Measurements from ENCODE around the gene MSTO1.

The MSTO1 gene

GRCh38 chr1:155650231-155650757 is 40.3 kb downstream of the MSTO1 start:
- no peaks in the 10 kb centered on the region for H3F3A ChIP-seq (ENCODE audit: insufficient read depth, low read length)
- no peak overlapping the region for H3K4me3 ChIP-seq (ENCODE audit: low read depth, low read length, poor library complexity, severe bottlenecking)
- H3K9me3 ChIP-seq (ENCODE audit: low read length): peaks cover 8% of the 10 kb centered on the region; the same call in 1 of the 2 replicates
- H3K79me2 ChIP-seq (ENCODE audit: insufficient read depth, low read length): no peaks in the 10 kb centered on the region
- no peak overlapping the region for H2AFZ ChIP-seq (ENCODE audit: low read length)
- TF ChIP-seq EZH2 (IDR thresholded peaks at IDR 0.05; ENCODE audit: borderline replicate concordance, low read length) (no peak), CTCF (IDR thresholded peaks at IDR 0.05; ENCODE audit: low read length) (no peak)
- H3K4me1 ChIP-seq (ENCODE audit: insufficient read depth, low read length, severe bottlenecking): peaks cover 13% of the 10 kb centered on the region
- H3K9ac ChIP-seq (ENCODE audit: low read length): no peak overlapping the region
- H3K36me3 ChIP-seq (ENCODE audit: insufficient read depth, low read length): no peaks in the 10 kb centered on the region; the same call in 1 of the 2 replicates
- no peaks in the 10 kb centered on the region for H4K20me1 ChIP-seq (ENCODE audit: insufficient read depth, low read length)
- no peak overlapping the region for H3K27ac ChIP-seq (ENCODE audit: low read depth, low read length, poor library complexity, severe bottlenecking)
- H3K27me3 ChIP-seq (ENCODE audit: insufficient read depth, low read length): no peaks in the 10 kb centered on the region; the same call in 1 of the 2 replicates
- no peaks in the 10 kb centered on the region for H3K9me2 ChIP-seq (ENCODE audit: low read depth, low read length)
- H3K4me2 ChIP-seq (ENCODE audit: low read length): no peak overlapping the region

- TF ChIP-seq EZH2 (IDR thresholded peaks at IDR 0.05; ENCODE audit: borderline replicate concordance, low read length): no peak
- TF ChIP-seq CTCF (IDR thresholded peaks at IDR 0.05; ENCODE audit: low read length): no peak
Measured at GRCh38 chr1:155651861-155652661, 42.0 kb downstream of the MSTO1 start.

GRCh38 chr1:155652951-155653350 is 42.9 kb downstream of the MSTO1 start:
- no peaks in the 10 kb centered on the region for H4K20me1 ChIP-seq (ENCODE audit: insufficient read depth, low read length)
- H3K27ac ChIP-seq (ENCODE audit: low read depth, low read length, poor library complexity, severe bottlenecking): no peak overlapping the region
- no peaks in the 10 kb centered on the region for H3F3A ChIP-seq (ENCODE audit: insufficient read depth, low read length)
- H3K36me3 ChIP-seq (ENCODE audit: insufficient read depth, low read length): peaks cover 9% of the 10 kb centered on the region
- peaks cover 8% of the 10 kb centered on the region; the same call in 1 of the 2 replicates for H3K9me3 ChIP-seq (ENCODE audit: low read length)
- H3K9ac ChIP-seq (ENCODE audit: low read length): no peak overlapping the region
- no peak overlapping the region for H3K4me2 ChIP-seq (ENCODE audit: low read length)
- no peak overlapping the region for H3K4me3 ChIP-seq (ENCODE audit: low read depth, low read length, poor library complexity, severe bottlenecking)
- no peaks in the 10 kb centered on the region for H3K79me2 ChIP-seq (ENCODE audit: insufficient read depth, low read length)
- no peak for TF ChIP-seq EZH2 (IDR thresholded peaks at IDR 0.05; ENCODE audit: borderline replicate concordance, low read length)
- no peak for TF ChIP-seq CTCF (IDR thresholded peaks at IDR 0.05; ENCODE audit: low read length)
- no peak overlapping the region for H2AFZ ChIP-seq (ENCODE audit: low read length)
- H3K9me2 ChIP-seq (ENCODE audit: low read depth, low read length): no peaks in the 10 kb centered on the region
- no peaks in the 10 kb centered on the region for H3K4me1 ChIP-seq (ENCODE audit: insufficient read depth, low read length, severe bottlenecking)
- no peaks in the 10 kb centered on the region; the same call in 1 of the 2 replicates for H3K27me3 ChIP-seq (ENCODE audit: insufficient read depth, low read length)

More at GRCh38 chr1:155651861-155652661, 42.0 kb downstream of the MSTO1 start:
- H4K20me1 ChIP-seq (ENCODE audit: insufficient read depth, low read length): no peaks in the 10 kb centered on the region
- H3K27me3 ChIP-seq (ENCODE audit: insufficient read depth, low read length): no peaks in the 10 kb centered on the region; the same call in 1 of the 2 replicates
- no peaks in the 10 kb centered on the region for H3K79me2 ChIP-seq (ENCODE audit: insufficient read depth, low read length)
- no peak overlapping the region for H3K4me2 ChIP-seq (ENCODE audit: low read length)
- H3K4me3 ChIP-seq (ENCODE audit: low read depth, low read length, poor library complexity, severe bottlenecking): no peak overlapping the region
- no peaks in the 10 kb centered on the region for H3F3A ChIP-seq (ENCODE audit: insufficient read depth, low read length)
- no peaks in the 10 kb centered on the region for H3K9me2 ChIP-seq (ENCODE audit: low read depth, low read length)
- no peaks in the 10 kb centered on the region for H3K4me1 ChIP-seq (ENCODE audit: insufficient read depth, low read length, severe bottlenecking)
- peaks cover under 1% of the 10 kb centered on the region; the same call in 1 of the 2 replicates for H3K36me3 ChIP-seq (ENCODE audit: insufficient read depth, low read length)
- H3K9ac ChIP-seq (ENCODE audit: low read length): no peak overlapping the region
- H3K9me3 ChIP-seq (ENCODE audit: low read length): peaks cover 8% of the 10 kb centered on the region; the same call in 1 of the 2 replicates
- H2AFZ ChIP-seq (ENCODE audit: low read length): no peak overlapping the region
- no peak overlapping the region for H3K27ac ChIP-seq (ENCODE audit: low read depth, low read length, poor library complexity, severe bottlenecking)
